ENCODE results near the gene TNFAIP8L1.

Gene TNFAIP8L1

DNA sequence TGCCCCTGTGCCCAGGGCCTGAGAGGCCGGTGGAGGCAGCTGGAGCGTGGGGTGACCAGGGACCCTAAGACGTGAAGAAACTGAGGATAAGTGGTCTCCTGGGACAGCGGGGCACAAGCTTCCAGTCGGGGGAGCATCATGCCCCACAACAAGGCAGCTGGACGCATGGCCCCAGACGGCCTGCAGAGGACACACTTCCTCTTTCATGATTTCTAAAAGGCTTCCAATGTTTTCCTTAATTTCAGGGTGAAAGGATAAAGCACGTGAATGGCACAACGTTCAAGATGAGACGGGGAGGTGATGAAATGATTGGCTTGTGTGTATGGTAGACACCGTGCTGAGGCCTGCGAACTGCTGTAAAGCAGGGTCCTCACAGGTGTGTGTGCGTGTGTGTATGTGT, 51.0 kb downstream of the TNFAIP8L1 start:
- H3K27me3 ChIP-seq (ENCODE audit: control insufficient read depth, insufficient read depth, low read length, poor library complexity, severe bottlenecking), result no peaks in the 10 kb centered on the region
- no peak overlapping the region for H3K4me3 ChIP-seq (ENCODE audit: insufficient read depth, low read depth, low read length)
- H3K4me1 ChIP-seq (ENCODE audit: control insufficient read depth, insufficient read depth, low read length), result no peaks in the 10 kb centered on the region
- WGBS, 2 experiments, result 90 to 93% methylated on average over 13 of the region's 13 CpGs
- no peak overlapping the region for H3K27ac ChIP-seq (ENCODE audit: insufficient read depth, low read depth, low read length, poor library complexity, severe bottlenecking)
- peaks cover 18% of the 10 kb centered on the region for H3K36me3 ChIP-seq (ENCODE audit: control insufficient read depth, insufficient read depth, low read length)
- no peaks in the 10 kb centered on the region for H3K9me3 ChIP-seq (ENCODE audit: control insufficient read depth, low read length)

DNA sequence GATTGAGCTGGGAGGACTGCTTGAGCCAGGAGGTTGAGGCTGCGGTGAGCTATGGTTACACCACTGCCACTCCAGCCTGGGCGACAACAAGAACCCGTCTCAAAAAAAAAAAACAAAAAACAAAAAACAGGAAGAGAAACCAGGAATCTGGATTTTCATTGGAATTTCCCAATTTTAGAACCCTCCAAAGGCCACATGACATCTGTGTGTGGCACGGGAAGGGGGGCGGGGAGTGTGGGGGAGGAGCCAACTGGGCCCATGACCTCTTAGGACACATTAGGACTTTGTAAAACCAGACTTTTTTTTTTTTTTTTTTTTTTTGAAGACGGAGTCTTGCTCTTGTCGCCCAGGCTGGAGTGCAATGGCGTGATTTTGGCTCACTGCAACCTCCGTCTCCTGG, 52.1 kb downstream of the TNFAIP8L1 start:
- no peak overlapping the region for H3K4me3 ChIP-seq (ENCODE audit: insufficient read depth, low read depth, low read length)
- H3K27me3 ChIP-seq (ENCODE audit: control insufficient read depth, insufficient read depth, low read length, poor library complexity, severe bottlenecking), result no peaks in the 10 kb centered on the region
- H3K4me1 ChIP-seq (ENCODE audit: control insufficient read depth, insufficient read depth, low read length), result no peaks in the 10 kb centered on the region
- H3K36me3 ChIP-seq (ENCODE audit: control insufficient read depth, insufficient read depth, low read length), result peaks cover 18% of the 10 kb centered on the region
- H3K9me3 ChIP-seq (ENCODE audit: control insufficient read depth, low read length), result no peaks in the 10 kb centered on the region
- no peak overlapping the region for H3K27ac ChIP-seq (ENCODE audit: insufficient read depth, low read depth, low read length, poor library complexity, severe bottlenecking)
- WGBS, 2 experiments, result 90 to 92% methylated on average over 9 of the region's 9 CpGs

DNA sequence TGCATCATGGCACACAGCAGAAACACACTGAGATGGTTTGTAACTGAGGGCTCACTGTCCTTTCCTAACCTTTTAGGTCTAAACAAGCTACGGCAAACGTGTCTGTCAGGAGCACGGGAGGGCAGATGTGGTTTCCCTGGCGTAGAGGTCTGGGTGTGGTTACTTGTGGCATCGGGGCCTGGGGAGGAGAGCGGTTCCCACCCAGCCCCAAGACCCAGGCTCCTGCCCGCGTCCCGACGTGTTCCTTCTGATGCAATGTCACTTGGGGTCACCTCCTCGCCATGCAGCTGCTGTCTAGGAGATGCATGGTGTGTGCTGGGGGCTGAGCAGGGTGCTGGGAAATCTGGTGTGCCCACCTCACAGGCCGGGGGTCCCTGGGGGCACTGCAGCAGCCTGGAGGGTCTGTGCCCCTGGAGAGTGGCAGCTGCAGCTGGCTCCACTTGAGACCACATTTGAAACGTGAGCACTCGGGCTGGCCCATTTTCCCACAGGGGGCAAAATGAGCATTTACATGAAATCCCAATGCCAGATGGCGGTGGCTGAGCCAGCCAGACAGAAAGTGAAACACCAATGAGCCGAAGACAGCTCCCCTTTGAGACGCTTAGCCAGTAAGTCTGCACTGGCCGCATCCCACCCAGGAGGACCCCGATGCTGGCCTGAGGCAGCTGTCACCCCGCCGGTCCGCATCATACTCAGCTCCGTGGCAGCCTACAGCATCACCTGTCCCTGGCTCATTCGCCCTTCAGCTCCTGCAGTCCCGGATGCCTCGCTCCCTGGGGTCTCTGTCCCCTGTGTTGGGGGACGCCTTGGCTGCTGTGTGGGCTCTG, 53.1 kb downstream of the TNFAIP8L1 start:
- H3K4me1 ChIP-seq (ENCODE audit: control insufficient read depth, insufficient read depth, low read length), result no peaks in the 10 kb centered on the region
- no peak overlapping the region for H3K4me3 ChIP-seq (ENCODE audit: insufficient read depth, low read depth, low read length)
- WGBS, 2 experiments, result 94 to 95% methylated on average over 27 of the region's 27 CpGs
- peaks cover 20% of the 10 kb centered on the region for H3K36me3 ChIP-seq (ENCODE audit: control insufficient read depth, insufficient read depth, low read length)
- H3K27me3 ChIP-seq (ENCODE audit: control insufficient read depth, insufficient read depth, low read length, poor library complexity, severe bottlenecking), result no peaks in the 10 kb centered on the region
- no peak overlapping the region for H3K27ac ChIP-seq (ENCODE audit: insufficient read depth, low read depth, low read length, poor library complexity, severe bottlenecking)
- no peaks in the 10 kb centered on the region for H3K9me3 ChIP-seq (ENCODE audit: control insufficient read depth, low read length)

DNA sequence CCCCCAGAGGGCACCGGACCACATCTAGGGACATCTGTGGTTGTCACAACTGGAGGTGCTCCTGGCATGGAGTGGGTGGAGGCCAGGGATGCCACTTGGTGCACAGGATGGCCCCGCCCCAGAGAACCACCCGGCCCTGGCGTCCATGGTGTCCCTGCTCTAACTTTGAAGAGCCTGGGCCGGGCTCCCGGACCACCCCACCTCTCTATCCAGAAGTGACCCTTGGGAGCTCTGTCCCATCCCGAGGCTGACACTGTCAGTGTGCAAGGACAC, 53.7 kb downstream of the TNFAIP8L1 start:
- Histone ChIP-seq H3K27me3 (ENCODE audit: control insufficient read depth, insufficient read depth, low read length, poor library complexity, severe bottlenecking) (no peaks in the 10 kb centered on the region), H3K27ac (ENCODE audit: insufficient read depth, low read depth, low read length, poor library complexity, severe bottlenecking) (no peak overlapping the region), H3K9me3 (ENCODE audit: control insufficient read depth, low read length) (no peaks in the 10 kb centered on the region), H3K36me3 (ENCODE audit: control insufficient read depth, insufficient read depth, low read length) (peaks cover 18% of the 10 kb centered on the region), H3K4me3 (ENCODE audit: insufficient read depth, low read depth, low read length) (no peak overlapping the region), H3K4me1 (ENCODE audit: control insufficient read depth, insufficient read depth, low read length) (no peaks in the 10 kb centered on the region)
- WGBS, 2 experiments, result 94 to 97% methylated on average over 7 of the region's 7 CpGs

DNA sequence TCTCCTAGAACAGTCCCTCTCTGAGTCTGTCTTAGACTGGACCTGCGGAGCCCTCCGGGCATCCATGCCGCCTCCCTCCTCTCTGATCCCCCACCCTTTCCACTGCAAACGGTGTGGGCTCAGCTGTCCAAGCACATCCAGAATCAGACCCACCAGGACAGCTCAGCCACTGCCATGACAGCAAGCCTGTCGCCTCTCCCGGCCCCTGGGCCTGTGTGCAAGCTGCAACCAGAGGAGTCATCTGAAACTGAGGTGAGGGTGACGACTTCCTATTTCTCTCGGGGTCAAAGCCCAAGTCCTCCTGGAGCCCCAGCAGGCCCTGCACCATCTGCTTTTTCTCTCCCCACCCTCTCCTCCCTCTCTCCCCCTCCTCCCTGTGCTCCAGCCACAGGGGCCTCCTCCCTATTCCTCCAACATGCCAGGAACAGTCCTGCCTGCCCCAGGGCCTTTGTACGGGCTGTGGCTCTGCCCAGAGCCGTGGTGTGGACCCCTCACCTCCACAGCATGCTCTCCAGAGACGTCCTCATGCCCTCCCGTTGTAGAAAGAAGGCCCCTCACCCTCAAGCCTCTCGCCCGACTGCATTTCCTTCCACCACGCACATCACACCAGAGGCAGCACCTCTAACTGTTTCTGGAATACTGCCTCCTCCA, 54.3 kb downstream of the TNFAIP8L1 start:
- Histone ChIP-seq H3K36me3 (ENCODE audit: control insufficient read depth, insufficient read depth, low read length) (peaks cover 18% of the 10 kb centered on the region), H3K9me3 (ENCODE audit: control insufficient read depth, low read length) (no peaks in the 10 kb centered on the region), H3K27me3 (ENCODE audit: control insufficient read depth, insufficient read depth, low read length, poor library complexity, severe bottlenecking) (no peaks in the 10 kb centered on the region), H3K4me1 (ENCODE audit: control insufficient read depth, insufficient read depth, low read length) (no peaks in the 10 kb centered on the region), H3K27ac (ENCODE audit: insufficient read depth, low read depth, low read length, poor library complexity, severe bottlenecking) (no peak overlapping the region), H3K4me3 (ENCODE audit: insufficient read depth, low read depth, low read length) (no peak overlapping the region)
- 93 to 96% methylated on average over 15 of the region's 15 CpGs for whole genome bisulfite sequencing, 2 experiments

DNA sequence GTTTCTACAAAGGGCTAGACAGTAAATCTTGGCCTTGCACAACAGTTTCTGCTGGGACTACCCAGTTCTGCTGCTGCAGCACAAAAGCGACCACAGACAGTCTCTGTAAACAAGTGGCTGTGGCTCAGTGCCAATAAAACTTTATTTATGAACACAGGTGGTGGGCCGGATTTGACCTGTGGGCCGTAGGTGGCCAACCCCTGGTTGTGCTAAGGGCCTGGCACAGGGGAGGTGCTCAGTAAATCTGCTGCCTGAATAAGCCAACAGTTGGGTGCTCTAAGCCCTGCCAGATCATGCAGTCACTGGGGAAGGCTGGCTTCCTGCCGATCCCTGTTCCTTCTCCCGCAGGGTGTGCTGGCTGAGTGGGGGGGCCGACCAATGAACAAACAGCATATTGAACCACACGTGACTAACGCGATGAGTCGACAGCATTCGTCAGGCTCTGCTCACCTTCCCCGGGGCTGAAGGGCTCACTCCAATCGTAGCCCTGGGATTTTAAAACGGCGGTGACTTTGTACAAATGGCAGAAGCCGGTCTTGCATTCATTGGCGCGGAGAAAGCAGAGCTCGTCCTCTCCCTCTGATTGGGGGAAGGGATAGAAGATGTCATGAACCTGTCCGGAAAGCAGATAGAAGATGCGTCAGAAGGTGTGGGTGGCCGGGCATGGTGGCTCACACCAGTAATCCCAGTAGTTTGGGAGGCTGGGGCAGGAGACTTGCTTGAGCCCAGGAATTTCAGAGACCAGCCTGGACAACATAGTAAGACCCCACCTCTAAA, 55.1 kb downstream of the TNFAIP8L1 start:
- Histone ChIP-seq H3K9me3 (ENCODE audit: control insufficient read depth, low read length) (no peaks in the 10 kb centered on the region), H3K27ac (ENCODE audit: insufficient read depth, low read depth, low read length, poor library complexity, severe bottlenecking) (no peak overlapping the region), H3K36me3 (ENCODE audit: control insufficient read depth, insufficient read depth, low read length) (peaks cover 14% of the 10 kb centered on the region), H3K27me3 (ENCODE audit: control insufficient read depth, insufficient read depth, low read length, poor library complexity, severe bottlenecking) (no peaks in the 10 kb centered on the region), H3K4me3 (ENCODE audit: insufficient read depth, low read depth, low read length) (no peak overlapping the region), H3K4me1 (ENCODE audit: control insufficient read depth, insufficient read depth, low read length) (no peaks in the 10 kb centered on the region)
- 95% methylated on average over 22 of the region's 22 CpGs for WGBS, 2 experiments

DNA sequence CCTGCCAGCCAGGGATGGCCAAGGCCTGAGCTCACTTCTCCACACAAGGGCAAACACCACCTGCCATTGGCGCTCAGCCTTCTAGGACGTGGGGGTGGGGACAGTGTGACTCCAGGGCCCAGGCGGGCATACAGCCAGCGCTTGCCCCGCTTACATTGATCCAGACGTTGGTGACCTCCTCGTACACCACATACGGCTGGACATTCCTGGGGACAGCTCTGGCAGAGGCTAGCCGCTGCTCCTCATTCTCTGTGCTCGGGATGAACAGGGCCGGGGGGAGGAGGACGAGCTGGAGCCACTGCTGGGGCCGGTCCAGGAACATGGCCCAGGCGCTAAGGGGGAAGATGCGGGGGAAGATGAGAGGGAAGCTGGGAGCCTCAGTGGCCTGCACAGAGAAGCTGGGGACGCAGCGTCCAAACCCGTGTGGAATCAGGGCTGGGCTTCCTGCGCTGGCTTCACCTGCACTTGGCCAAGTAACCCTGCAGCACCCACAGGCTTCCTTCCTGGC, 56.0 kb downstream of the TNFAIP8L1 start:
- no peaks in the 10 kb centered on the region for H3K4me1 ChIP-seq (ENCODE audit: control insufficient read depth, insufficient read depth, low read length)
- H3K4me3 ChIP-seq (ENCODE audit: insufficient read depth, low read depth, low read length), result no peak overlapping the region
- no peaks in the 10 kb centered on the region for H3K27me3 ChIP-seq (ENCODE audit: control insufficient read depth, insufficient read depth, low read length, poor library complexity, severe bottlenecking)
- 94 to 95% methylated on average over 19 of the region's 19 CpGs for WGBS, 2 experiments
- H3K9me3 ChIP-seq (ENCODE audit: control insufficient read depth, low read length), result no peaks in the 10 kb centered on the region
- H3K27ac ChIP-seq (ENCODE audit: insufficient read depth, low read depth, low read length, poor library complexity, severe bottlenecking), result no peak overlapping the region
- peaks cover 18% of the 10 kb centered on the region for H3K36me3 ChIP-seq (ENCODE audit: control insufficient read depth, insufficient read depth, low read length)

DNA sequence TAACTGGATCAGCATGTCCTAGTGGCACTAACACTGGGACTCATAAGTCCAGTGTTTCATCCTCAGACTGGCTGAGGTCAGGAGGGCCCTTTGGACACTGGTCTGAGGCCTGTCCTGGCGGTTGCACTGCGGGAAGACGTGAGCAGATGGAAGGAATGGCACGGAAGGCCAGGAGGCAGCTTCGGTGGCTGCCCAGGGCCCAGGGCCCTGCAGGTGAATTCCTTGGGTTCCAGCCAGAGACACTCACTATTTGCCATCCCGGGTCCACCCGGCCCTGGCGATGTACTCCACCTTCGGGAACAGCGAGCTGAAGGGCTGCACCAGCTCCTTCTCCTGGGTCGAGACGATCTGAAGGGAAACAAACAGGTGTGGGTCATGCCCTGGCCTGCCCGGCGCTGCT, 58.0 kb downstream of the TNFAIP8L1 start:
- no peaks in the 10 kb centered on the region for H3K27me3 ChIP-seq (ENCODE audit: control insufficient read depth, insufficient read depth, low read length, poor library complexity, severe bottlenecking)
- no peaks in the 10 kb centered on the region for H3K4me1 ChIP-seq (ENCODE audit: control insufficient read depth, insufficient read depth, low read length)
- H3K27ac ChIP-seq (ENCODE audit: insufficient read depth, low read depth, low read length, poor library complexity, severe bottlenecking), result no peak overlapping the region
- H3K4me3 ChIP-seq (ENCODE audit: insufficient read depth, low read depth, low read length), result no peak overlapping the region
- WGBS, 2 experiments, result 96% methylated on average over 14 of the region's 14 CpGs
- peaks cover 29% of the 10 kb centered on the region for H3K36me3 ChIP-seq (ENCODE audit: control insufficient read depth, insufficient read depth, low read length)
- no peaks in the 10 kb centered on the region for H3K9me3 ChIP-seq (ENCODE audit: control insufficient read depth, low read length)

DNA sequence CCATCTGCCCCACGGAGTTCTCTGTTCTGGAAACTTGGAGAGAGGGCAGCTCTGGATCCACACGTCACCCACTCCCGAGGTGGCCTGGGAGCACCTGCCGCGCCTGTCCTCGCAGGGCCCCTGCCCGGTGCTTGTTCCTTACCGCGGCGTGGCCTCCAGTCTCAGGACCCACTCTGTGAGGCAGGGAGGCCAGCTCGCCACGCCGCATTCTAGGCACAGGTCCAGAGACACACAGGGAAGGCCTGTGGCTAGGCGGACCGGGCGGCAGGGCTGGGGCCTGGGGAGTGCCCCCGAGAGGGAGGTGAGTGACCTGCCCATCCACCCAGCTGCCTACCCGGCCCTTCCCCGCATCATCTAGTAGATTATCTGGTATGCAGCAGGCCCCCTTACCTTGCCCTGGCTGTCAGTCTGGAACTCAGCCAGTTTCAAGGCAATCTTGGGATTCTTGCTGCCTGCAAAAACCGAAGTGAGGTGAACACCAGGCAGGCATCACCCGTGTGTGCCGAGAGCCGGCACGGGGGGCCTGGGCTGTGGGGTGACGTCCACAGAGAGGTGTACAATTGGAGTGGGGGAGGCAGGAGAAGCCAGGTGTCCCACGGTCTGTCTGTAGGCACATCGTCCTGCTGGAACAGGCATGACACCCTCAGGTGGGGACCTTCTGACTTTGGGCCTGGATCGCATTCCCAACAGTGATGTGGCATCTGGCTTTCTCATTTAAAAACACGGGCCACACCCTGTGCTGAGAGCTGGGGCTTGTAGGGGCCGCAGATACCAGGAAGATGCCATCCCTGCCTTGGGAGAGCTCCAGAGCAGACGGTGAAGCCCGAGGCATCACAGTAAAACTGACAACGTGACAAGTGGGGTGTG, 60.7 kb downstream of the TNFAIP8L1 start:
- no peak overlapping the region for H3K27ac ChIP-seq (ENCODE audit: insufficient read depth, low read depth, low read length, poor library complexity, severe bottlenecking)
- peaks cover 21% of the 10 kb centered on the region for H3K36me3 ChIP-seq (ENCODE audit: control insufficient read depth, insufficient read depth, low read length)
- no peak overlapping the region for H3K4me3 ChIP-seq (ENCODE audit: insufficient read depth, low read depth, low read length)
- no peaks in the 10 kb centered on the region for H3K9me3 ChIP-seq (ENCODE audit: control insufficient read depth, low read length)
- 94 to 95% methylated on average over 33 of the region's 33 CpGs for WGBS, 2 experiments
- no peaks in the 10 kb centered on the region for H3K27me3 ChIP-seq (ENCODE audit: control insufficient read depth, insufficient read depth, low read length, poor library complexity, severe bottlenecking)
- H3K4me1 ChIP-seq (ENCODE audit: control insufficient read depth, insufficient read depth, low read length), result no peaks in the 10 kb centered on the region
